Measurements from ENCODE around the gene RNASET2. TPM values are rescaled to one million over a fixed set of nuclear protein-coding genes. Genes with fewer than 3 reads are reported as not detected.

The RNASET2 gene
- total and polyA plus RNA-seq, 2 of the 13 experiments (the other 11 are each of a cell fraction or from before 2014, with no cell fraction given), result 44.6 to 597 TPM

DNA sequence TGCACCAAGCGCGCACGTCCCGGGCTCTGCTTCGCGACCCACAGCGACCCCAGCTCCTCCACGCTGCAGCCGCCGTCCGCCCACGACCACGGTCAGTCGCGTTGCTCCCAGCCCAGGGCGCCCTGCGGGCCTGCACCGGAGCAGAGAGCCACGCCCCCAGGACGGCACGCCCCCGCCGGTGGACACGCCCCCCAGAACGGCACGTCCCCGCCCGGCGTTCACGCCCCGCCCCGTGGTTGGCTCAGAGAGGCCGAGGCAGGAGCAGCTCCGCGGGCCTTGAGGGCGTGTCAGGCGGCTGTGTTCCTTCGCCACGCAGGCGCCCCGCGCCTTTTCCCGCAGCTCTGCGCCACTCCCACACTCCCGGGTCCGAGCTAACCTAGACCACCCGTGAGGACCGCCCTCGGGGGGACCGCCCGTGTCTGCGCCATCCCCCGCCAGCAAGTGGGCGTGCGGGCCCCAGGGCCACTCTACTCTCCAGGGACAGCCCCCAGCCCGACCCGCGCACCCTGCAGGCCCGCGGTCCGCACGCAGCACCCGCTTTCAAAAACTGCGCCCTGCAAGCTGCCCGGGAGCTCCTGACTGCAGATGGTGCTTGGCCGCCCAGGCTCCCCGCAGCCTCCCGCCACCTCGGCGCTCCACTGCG lies at the start of gene RNASET2 (continued):
- TF ChIP-seq IKZF5 (CRISPR knock-in tag; IDR thresholded peaks at IDR 0.05) (no peak), ZNF75D (CRISPR knock-in tag; IDR thresholded peaks at IDR 0.05; ENCODE audit: borderline replicate concordance) (no peak), CHCHD3 (CRISPR knock-in tag; IDR thresholded peaks at IDR 0.05) (peak; percentile 25; the same call in 1 of the 2 replicates), KDM6A (CRISPR knock-in tag; IDR thresholded peaks at IDR 0.05; ENCODE audit: low read depth) (no peak), ZNF230 (CRISPR knock-in tag; IDR thresholded peaks at IDR 0.05) (peak; percentile 86; the same call in 1 of the 2 replicates), ZFP37 (CRISPR knock-in tag; IDR thresholded peaks at IDR 0.05; ENCODE audit: borderline replicate concordance) (no peak), PRMT3 (CRISPR knock-in tag; IDR thresholded peaks at IDR 0.05; ENCODE audit: borderline replicate concordance, low read depth) (peak; percentile 41; the same call in 1 of the 2 replicates), KAT7 (CRISPR knock-in tag; IDR thresholded peaks at IDR 0.05; ENCODE audit: borderline replicate concordance) (peak; percentile 33; the same call in 1 of the 2 replicates), ZNF883 (CRISPR knock-in tag; IDR thresholded peaks at IDR 0.05; ENCODE audit: not compliant biosample characterization) (peak; percentile 90), MIER3 (CRISPR knock-in tag; IDR thresholded peaks at IDR 0.05; ENCODE audit: borderline replicate concordance) (no peak), MYNN (CRISPR knock-in tag; IDR thresholded peaks at IDR 0.05; ENCODE audit: low read depth) (no peak; the same call in 1 of the 2 replicates), SOX13 (IDR thresholded peaks at IDR 0.05) (peak; percentile 7; the same call in 1 of the 2 replicates), SOX13 (CRISPR knock-in tag; conservative IDR thresholded peaks at IDR 0.05 in 1 of 2, IDR thresholded peaks at IDR 0.05 in 1 of 2) (no peak), ZNF839 (CRISPR knock-in tag; IDR thresholded peaks at IDR 0.05; ENCODE audit: borderline replicate concordance) (peak; percentile 95), ZSCAN9 (CRISPR knock-in tag; IDR thresholded peaks at IDR 0.05; ENCODE audit: borderline replicate concordance) (no peak; the same call in 1 of the 2 replicates), NCOA5 (CRISPR knock-in tag; IDR thresholded peaks at IDR 0.05) (no peak), ZNF615 (CRISPR knock-in tag; IDR thresholded peaks at IDR 0.05; ENCODE audit: borderline replicate concordance) (no peak), NFIC (IDR thresholded peaks at IDR 0.05; ENCODE audit: low read length) (no peak), ZBTB43 (CRISPR knock-in tag; conservative IDR thresholded peaks at IDR 0.05) (peak; percentile 53; the same call in 1 of the 2 replicates), ZFP1 (CRISPR knock-in tag; IDR thresholded peaks at IDR 0.05) (no peak; the same call in 1 of the 2 replicates), ZNF564 (CRISPR knock-in tag; IDR thresholded peaks at IDR 0.05) (peak; percentile 89), ZNF552 (CRISPR knock-in tag; IDR thresholded peaks at IDR 0.05; ENCODE audit: borderline replicate concordance) (0 out of 2 replicates have a peak, but pooled peaks have one; percentile 11), SRSF9 (IDR thresholded peaks at IDR 0.05; ENCODE audit: borderline replicate concordance, insufficient read depth, low read depth, low read length, poor library complexity, severe bottlenecking) (no peak), ZNF629 (CRISPR knock-in tag; conservative IDR thresholded peaks at IDR 0.05) (peak; percentile 8; the same call in 1 of the 2 replicates), PHB2 (IDR thresholded peaks at IDR 0.05; ENCODE audit: partially characterized antibody) (no peak), ZNF678 (CRISPR knock-in tag; IDR thresholded peaks at IDR 0.05) (peak; percentile 31), ZNF7 (CRISPR knock-in tag; IDR thresholded peaks at IDR 0.05) (peak; percentile 6; the same call in 1 of the 2 replicates)
- TF ChIP-seq, protein P1, sequence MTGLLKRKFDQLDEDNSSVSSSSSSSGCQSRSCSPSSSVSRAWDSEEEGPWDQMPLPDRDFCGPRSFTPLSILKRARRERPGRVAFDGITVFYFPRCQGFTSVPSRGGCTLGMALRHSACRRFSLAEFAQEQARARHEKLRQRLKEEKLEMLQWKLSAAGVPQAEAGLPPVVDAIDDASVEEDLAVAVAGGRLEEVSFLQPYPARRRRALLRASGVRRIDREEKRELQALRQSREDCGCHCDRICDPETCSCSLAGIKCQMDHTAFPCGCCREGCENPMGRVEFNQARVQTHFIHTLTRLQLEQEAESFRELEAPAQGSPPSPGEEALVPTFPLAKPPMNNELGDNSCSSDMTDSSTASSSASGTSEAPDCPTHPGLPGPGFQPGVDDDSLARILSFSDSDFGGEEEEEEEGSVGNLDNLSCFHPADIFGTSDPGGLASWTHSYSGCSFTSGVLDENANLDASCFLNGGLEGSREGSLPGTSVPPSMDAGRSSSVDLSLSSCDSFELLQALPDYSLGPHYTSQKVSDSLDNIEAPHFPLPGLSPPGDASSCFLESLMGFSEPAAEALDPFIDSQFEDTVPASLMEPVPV (CRISPR knock-in tag; IDR thresholded peaks at IDR 0.05), result peak; percentile 93

All from HepG2 (cell line).